GM23338 (cell line): ENCODE results near the gene FHIT. TPM values are rescaled to one million over a fixed set of nuclear protein-coding genes. Genes with fewer than 3 reads are reported as not detected.

ENCODE experiments used
- ATAC-seq: fragments of 200-7000 bp; cut with Tn5 transposase; 3 replicates; pipeline ENCODE4 v1.9.1; 2020
- DNase-seq: peaks from one replicate; pipeline ENCODE4 v3.0.0-alpha.2; 2015; ENCODE audit warnings: low spot score
- H2AFZ ChIP-seq: fragments of 200-600 bp; sonication (generic); 2 replicates; pipeline ENCODE4 v1.8.0; 2016; ENCODE audit warnings: antibody characterized with exemption, mild to moderate bottlenecking, moderate library complexity
- H3F3A ChIP-seq: fragments of 200-600 bp; sonication (generic); replicated peaks from 2 replicates; pipeline ENCODE4 v1.8.0; 2017; ENCODE audit warnings: antibody characterized with exemption, mixed run types, low read depth
- H3K27ac ChIP-seq: fragments of 200-600 bp; sonication (generic); 2 replicates; pipeline ENCODE4 v1.6.1; 2016; ENCODE audit warnings: low read depth
- H3K27me3 ChIP-seq: fragments of 200-600 bp; sonication (generic); 2 replicates; pipeline ENCODE4 v1.8.0; 2016; ENCODE audit warnings: mild to moderate bottlenecking, mixed run types, moderate library complexity; ENCODE audit not compliant: insufficient read depth
- H3K36me3 ChIP-seq: fragments of 200-600 bp; sonication (generic); 2 replicates; pipeline ENCODE4 v1.8.0; 2016; ENCODE audit warnings: mild to moderate bottlenecking; ENCODE audit not compliant: insufficient read depth
- H3K4me1 ChIP-seq: fragments of 200-600 bp; sonication (generic); 2 replicates; pipeline ENCODE4 v1.8.0; 2016; ENCODE audit warnings: mild to moderate bottlenecking, moderate library complexity; ENCODE audit not compliant: insufficient read depth
- H3K4me2 ChIP-seq: fragments of 200-600 bp; sonication (generic); 2 replicates; pipeline ENCODE4 v1.7.1; 2017; ENCODE audit warnings: mixed run types
- H3K4me3 ChIP-seq: fragments of 200-600 bp; sonication (generic); 2 replicates; pipeline ENCODE4 v1.6.1; 2016; ENCODE audit warnings: mixed run types
- H3K79me2 ChIP-seq: fragments of 200-600 bp; sonication (generic); replicated peaks from 2 replicates; pipeline ENCODE4 v1.8.0; 2017; ENCODE audit warnings: mild to moderate bottlenecking; ENCODE audit not compliant: insufficient read depth
- H3K9me2 ChIP-seq: fragments of 200-600 bp; sonication (generic); 2 replicates; pipeline ENCODE4 v1.8.0; 2017; ENCODE audit not compliant: insufficient read depth
- H4K20me1 ChIP-seq: fragments of 200-600 bp; sonication (generic); replicated peaks from 2 replicates; pipeline ENCODE4 v1.8.0; 2017; ENCODE audit warnings: mild to moderate bottlenecking; ENCODE audit not compliant: insufficient read depth
- H3K27ac Mint-ChIP-seq: 2 replicates; pipeline ENCODE4 v1.8.0; 2020; ENCODE audit warnings: inconsistent platforms, mild to moderate bottlenecking, moderate library complexity, mixed read lengths
- H3K27me3 Mint-ChIP-seq: 3 replicates; pipeline ENCODE4 v1.8.0; 2022; ENCODE audit warnings: low read depth, mild to moderate bottlenecking, moderate library complexity, mixed read lengths, inconsistent platforms; ENCODE audit not compliant: insufficient read depth, poor library complexity
- H3K36me3 Mint-ChIP-seq: 3 replicates; pipeline ENCODE4 v1.8.0; 2021; ENCODE audit warnings: low read depth, mild to moderate bottlenecking, inconsistent platforms, moderate library complexity, mixed read lengths
- H3K4me1 Mint-ChIP-seq: 3 replicates; pipeline ENCODE4 v1.8.0; 2020; ENCODE audit warnings: mild to moderate bottlenecking, inconsistent platforms, mixed read lengths
- H3K4me3 Mint-ChIP-seq: 3 replicates; pipeline ENCODE4 v1.8.0; 2021; ENCODE audit warnings: moderate library complexity, mild to moderate bottlenecking, inconsistent platforms, mixed read lengths
- H3K9me3 Mint-ChIP-seq: 3 replicates; pipeline ENCODE4 v1.8.0; 2020; ENCODE audit warnings: moderate library complexity, mild to moderate bottlenecking, inconsistent platforms, mixed read lengths
- CREB1 ChIP-seq: fragments of 250-450 bp; sonication (Bioruptor Pico); IDR thresholded peaks from 2 replicates; pipeline ENCODE4 v1.5.0; 2020; ENCODE audit warnings: low read depth, mild to moderate bottlenecking, moderate library complexity
- CTCF ChIP-seq, 2 experiments: fragments of 200-600 bp in 1 of 2; sonication (generic) in 1 of 2; conservative IDR thresholded peaks; 2 replicates each; pipeline versions ENCODE4 v1.5.1 to v1.6.1; 2016 to 2017; ENCODE audit warnings: antibody characterized with exemption in 2 of 2, low read depth in 2 of 2, mild to moderate bottlenecking in 2 of 2, moderate library complexity in 1 of 2
- ETS1 ChIP-seq: IDR thresholded peaks from 2 replicates; pipeline ENCODE4 v1.6.1; 2016; ENCODE audit warnings: antibody characterized with exemption
- EZH2 ChIP-seq: fragments of 200-600 bp; sonication (generic); IDR thresholded peaks from one replicate; pipeline ENCODE4 v1.8.0; 2017; ENCODE audit warnings: antibody characterized with exemption, mild to moderate bottlenecking, low read depth; ENCODE audit not compliant: unreplicated experiment
- EZH2phosphoT487 ChIP-seq: fragments of 200-600 bp; sonication (generic); IDR thresholded peaks from one replicate; pipeline ENCODE4 v1.8.1; 2018; ENCODE audit warnings: antibody characterized with exemption; ENCODE audit not compliant: unreplicated experiment
- JUNB ChIP-seq: IDR thresholded peaks from one replicate; pipeline ENCODE4 v1.6.1; 2016; ENCODE audit warnings: antibody characterized with exemption; ENCODE audit not compliant: unreplicated experiment
- NANOG ChIP-seq: IDR thresholded peaks from 2 replicates; pipeline ENCODE4 v1.6.1; 2016; ENCODE audit warnings: antibody characterized with exemption, borderline replicate concordance
- POLR2AphosphoS5 ChIP-seq: IDR thresholded peaks from 2 replicates; pipeline ENCODE4 v1.6.1; 2016; ENCODE audit warnings: antibody characterized with exemption, low read depth
- STAT1 ChIP-seq: IDR thresholded peaks from one replicate; pipeline ENCODE4 v1.6.1; 2016; ENCODE audit warnings: antibody characterized with exemption; ENCODE audit not compliant: unreplicated experiment
- ZNF331 ChIP-seq: fragments of 250-450 bp; sonication (Bioruptor Pico); IDR thresholded peaks from 2 replicates; pipeline ENCODE4 v1.5.0; 2020; ENCODE audit warnings: low read depth, mild to moderate bottlenecking, moderate library complexity
- polyA plus RNA-seq: library from polyadenylated mRNA; unstranded; fragments of >200 nt; fragmentation: Nextera tagmentation; extraction: Ambion mirVana; gene quantifications from 2 replicates; pipeline ENCODE4 v1.2.1, GENCODE V29; 2016
- total RNA-seq: library from RNA; depleted of rRNA; stranded (reverse); fragments of >200 nt; shearing (Covaris generic); gene quantifications from 2 replicates; pipeline ENCODE4 v1.2.3, GENCODE V29; 2014
- TF ChIP-seq, protein P1 (sequence below): IDR thresholded peaks from one replicate; pipeline ENCODE4 v1.6.1; 2018; ENCODE audit warnings: antibody characterized with exemption; ENCODE audit not compliant: unreplicated experiment
- TF ChIP-seq, protein P2 (sequence below): fragments of 250-450 bp; sonication (Bioruptor Pico); IDR thresholded peaks from 2 replicates; pipeline ENCODE4 v1.5.0; 2020; ENCODE audit warnings: mild to moderate bottlenecking, moderate library complexity

The FHIT gene
- total and polyA plus RNA-seq, 2 experiments from 2014 or later: 3.0 to 8.3 TPM

- TF ChIP-seq CREB1 (CRISPR knock-in tag) (no peak), CTCF (conservative IDR thresholded peaks at IDR 0.05; ENCODE audit: low read depth in 2 of 2) (no peak), ZNF331 (CRISPR knock-in tag) (no peak), EZH2 (no peak), ETS1 (no peak), NANOG (no peak), JUNB (no peak), EZH2phosphoT487 (no peak), POLR2AphosphoS5 (no peak), STAT1 (no peak)
- TF ChIP-seq, protein P1, sequence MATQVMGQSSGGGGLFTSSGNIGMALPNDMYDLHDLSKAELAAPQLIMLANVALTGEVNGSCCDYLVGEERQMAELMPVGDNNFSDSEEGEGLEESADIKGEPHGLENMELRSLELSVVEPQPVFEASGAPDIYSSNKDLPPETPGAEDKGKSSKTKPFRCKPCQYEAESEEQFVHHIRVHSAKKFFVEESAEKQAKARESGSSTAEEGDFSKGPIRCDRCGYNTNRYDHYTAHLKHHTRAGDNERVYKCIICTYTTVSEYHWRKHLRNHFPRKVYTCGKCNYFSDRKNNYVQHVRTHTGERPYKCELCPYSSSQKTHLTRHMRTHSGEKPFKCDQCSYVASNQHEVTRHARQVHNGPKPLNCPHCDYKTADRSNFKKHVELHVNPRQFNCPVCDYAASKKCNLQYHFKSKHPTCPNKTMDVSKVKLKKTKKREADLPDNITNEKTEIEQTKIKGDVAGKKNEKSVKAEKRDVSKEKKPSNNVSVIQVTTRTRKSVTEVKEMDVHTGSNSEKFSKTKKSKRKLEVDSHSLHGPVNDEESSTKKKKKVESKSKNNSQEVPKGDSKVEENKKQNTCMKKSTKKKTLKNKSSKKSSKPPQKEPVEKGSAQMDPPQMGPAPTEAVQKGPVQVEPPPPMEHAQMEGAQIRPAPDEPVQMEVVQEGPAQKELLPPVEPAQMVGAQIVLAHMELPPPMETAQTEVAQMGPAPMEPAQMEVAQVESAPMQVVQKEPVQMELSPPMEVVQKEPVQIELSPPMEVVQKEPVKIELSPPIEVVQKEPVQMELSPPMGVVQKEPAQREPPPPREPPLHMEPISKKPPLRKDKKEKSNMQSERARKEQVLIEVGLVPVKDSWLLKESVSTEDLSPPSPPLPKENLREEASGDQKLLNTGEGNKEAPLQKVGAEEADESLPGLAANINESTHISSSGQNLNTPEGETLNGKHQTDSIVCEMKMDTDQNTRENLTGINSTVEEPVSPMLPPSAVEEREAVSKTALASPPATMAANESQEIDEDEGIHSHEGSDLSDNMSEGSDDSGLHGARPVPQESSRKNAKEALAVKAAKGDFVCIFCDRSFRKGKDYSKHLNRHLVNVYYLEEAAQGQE: no peak
Observed at GRCh38 chr3:60643831-60644230, 607.4 kb downstream of the FHIT start (continued).

- Histone ChIP-seq H3K27ac (no peak overlapping the region), H3K4me1 (0 out of 2 replicates have a peak, but pooled peaks cover 6% of the 10 kb centered on the region), H3K36me3 (no peaks in the 10 kb centered on the region), H3K4me2 (no peak overlapping the region), H3K79me2 (no peaks in the 10 kb centered on the region), H3K9me2 (peaks cover 21% of the 10 kb centered on the region), H3K4me3 (no peak overlapping the region), H3F3A (no peaks in the 10 kb centered on the region), H2AFZ (no peak overlapping the region), H4K20me1 (no peaks in the 10 kb centered on the region), H3K27me3 (no peaks in the 10 kb centered on the region)
- ATAC-seq (no peak), DNase-seq (no peak)
- no peak overlapping the region for H3K27ac Mint-ChIP-seq
- peaks cover 7% of the 10 kb centered on the region for H3K4me1 Mint-ChIP-seq
- no peaks in the 10 kb centered on the region for H3K36me3 Mint-ChIP-seq
- no peaks in the 10 kb centered on the region for H3K27me3 Mint-ChIP-seq
- H3K4me3 Mint-ChIP-seq: no peak overlapping the region
- no peaks in the 10 kb centered on the region for H3K9me3 Mint-ChIP-seq
- TF ChIP-seq, protein P2, sequence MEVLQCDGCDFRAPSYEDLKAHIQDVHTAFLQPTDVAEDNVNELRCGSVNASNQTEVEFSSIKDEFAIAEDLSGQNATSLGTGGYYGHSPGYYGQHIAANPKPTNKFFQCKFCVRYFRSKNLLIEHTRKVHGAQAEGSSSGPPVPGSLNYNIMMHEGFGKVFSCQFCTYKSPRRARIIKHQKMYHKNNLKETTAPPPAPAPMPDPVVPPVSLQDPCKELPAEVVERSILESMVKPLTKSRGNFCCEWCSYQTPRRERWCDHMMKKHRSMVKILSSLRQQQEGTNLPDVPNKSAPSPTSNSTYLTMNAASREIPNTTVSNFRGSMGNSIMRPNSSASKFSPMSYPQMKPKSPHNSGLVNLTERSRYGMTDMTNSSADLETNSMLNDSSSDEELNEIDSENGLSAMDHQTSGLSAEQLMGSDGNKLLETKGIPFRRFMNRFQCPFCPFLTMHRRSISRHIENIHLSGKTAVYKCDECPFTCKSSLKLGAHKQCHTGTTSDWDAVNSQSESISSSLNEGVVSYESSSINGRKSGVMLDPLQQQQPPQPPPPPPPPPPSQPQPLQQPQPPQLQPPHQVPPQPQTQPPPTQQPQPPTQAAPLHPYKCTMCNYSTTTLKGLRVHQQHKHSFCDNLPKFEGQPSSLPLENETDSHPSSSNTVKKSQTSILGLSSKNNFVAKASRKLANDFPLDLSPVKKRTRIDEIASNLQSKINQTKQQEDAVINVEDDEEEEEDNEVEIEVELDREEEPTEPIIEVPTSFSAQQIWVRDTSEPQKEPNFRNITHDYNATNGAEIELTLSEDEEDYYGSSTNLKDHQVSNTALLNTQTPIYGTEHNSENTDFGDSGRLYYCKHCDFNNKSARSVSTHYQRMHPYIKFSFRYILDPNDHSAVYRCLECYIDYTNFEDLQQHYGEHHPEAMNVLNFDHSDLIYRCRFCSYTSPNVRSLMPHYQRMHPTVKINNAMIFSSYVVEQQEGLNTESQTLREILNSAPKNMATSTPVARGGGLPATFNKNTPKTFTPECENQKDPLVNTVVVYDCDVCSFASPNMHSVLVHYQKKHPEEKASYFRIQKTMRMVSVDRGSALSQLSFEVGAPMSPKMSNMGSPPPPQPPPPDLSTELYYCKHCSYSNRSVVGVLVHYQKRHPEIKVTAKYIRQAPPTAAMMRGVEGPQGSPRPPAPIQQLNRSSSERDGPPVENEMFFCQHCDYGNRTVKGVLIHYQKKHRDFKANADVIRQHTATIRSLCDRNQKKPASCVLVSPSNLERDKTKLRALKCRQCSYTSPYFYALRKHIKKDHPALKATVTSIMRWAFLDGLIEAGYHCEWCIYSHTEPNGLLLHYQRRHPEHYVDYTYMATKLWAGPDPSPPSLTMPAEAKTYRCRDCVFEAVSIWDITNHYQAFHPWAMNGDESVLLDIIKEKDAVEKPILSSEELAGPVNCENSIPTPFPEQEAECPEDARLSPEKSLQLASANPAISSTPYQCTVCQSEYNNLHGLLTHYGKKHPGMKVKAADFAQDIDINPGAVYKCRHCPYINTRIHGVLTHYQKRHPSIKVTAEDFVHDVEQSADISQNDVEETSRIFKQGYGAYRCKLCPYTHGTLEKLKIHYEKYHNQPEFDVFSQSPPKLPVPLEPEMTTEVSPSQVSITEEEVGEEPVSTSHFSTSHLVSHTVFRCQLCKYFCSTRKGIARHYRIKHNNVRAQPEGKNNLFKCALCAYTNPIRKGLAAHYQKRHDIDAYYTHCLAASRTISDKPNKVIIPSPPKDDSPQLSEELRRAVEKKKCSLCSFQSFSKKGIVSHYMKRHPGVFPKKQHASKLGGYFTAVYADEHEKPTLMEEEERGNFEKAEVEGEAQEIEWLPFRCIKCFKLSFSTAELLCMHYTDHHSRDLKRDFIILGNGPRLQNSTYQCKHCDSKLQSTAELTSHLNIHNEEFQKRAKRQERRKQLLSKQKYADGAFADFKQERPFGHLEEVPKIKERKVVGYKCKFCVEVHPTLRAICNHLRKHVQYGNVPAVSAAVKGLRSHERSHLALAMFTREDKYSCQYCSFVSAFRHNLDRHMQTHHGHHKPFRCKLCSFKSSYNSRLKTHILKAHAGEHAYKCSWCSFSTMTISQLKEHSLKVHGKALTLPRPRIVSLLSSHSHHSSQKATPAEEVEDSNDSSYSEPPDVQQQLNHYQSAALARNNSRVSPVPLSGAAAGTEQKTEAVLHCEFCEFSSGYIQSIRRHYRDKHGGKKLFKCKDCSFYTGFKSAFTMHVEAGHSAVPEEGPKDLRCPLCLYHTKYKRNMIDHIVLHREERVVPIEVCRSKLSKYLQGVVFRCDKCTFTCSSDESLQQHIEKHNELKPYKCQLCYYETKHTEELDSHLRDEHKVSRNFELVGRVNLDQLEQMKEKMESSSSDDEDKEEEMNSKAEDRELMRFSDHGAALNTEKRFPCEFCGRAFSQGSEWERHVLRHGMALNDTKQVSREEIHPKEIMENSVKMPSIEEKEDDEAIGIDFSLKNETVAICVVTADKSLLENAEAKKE: no peak
- TF ChIP-seq EZH2: no peak
- TF ChIP-seq STAT1: no peak
- TF ChIP-seq ETS1: no peak
- TF ChIP-seq CREB1 (CRISPR knock-in tag): no peak
- no peak for TF ChIP-seq ZNF331 (CRISPR knock-in tag)
Observed at GRCh38 chr3:60641354-60641753, 609.9 kb downstream of the FHIT start.
